Measurements from ENCODE around the gene GSX1.

GSX1 gene

DNA sequence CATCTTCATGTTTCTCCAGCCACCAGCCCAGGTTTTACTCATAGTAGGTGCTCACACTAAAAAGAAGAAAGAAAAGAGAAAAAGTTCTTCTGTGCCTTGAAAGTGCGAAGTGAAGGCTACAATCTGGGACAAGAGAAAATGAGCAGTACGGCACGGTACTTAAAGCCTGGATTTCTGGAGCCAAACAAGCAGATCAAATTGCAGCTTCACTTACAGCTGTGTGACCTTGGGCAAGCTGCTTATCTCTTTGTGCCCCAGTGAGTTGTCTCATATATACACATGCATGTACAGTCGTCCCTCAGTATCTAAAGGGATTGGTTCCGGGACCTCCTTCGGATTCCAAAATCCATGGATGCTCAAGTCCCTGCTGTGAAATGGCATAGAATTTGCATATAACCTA lies 41.8 kb downstream of the GSX1 start:
- no peak for DNase-seq

DNA sequence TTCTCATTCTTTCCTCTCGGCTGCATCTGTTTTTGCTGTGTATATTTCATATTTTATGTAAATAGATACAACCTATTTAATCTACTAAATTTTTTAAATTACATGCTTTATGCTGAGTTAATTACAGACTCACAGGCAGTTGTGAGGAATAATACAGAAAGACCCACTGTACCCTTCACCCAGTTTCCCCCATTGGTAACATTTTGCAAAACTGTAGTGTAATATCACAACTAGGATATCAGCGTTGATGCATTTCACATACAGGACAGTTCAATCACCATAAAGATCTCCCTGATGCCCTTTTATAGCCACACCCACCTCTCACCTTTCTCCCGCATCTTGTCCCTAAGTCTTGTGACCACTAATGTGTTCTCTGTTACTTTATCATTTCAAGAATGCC lies 43.5 kb downstream of the GSX1 start:
- DNase-seq, result no peak

DNA sequence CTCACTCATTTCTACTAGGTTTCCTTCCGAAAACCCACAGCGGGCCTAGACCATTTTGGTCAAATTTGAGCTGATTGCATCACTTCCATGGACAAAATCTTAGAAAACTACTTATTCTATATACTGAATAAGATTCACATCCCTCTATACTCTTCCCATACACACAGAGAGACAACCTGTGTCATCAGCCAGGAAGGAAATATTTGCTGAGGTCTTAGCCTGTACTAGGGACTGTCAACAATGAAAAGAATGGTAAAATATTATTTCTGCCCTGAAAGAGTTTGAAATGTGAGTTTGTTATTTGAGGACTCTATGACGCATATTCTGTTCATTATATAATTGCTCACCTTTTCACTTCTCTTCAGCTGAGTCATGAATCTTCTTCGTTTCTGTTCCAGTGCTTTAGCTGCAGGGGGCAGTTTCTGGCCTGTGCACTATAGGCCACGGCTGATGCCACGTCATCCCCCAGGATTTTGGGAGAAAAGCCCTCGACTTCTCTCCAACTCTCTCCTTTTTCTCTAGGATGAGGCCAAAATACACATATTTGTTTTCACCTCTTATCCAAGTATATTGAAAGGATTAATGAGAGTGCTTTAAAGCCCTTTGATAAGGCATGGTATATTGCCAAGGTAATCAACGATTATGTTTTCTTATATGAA lies 47.7 kb downstream of the GSX1 start:
- no peak for DNase-seq

DNA sequence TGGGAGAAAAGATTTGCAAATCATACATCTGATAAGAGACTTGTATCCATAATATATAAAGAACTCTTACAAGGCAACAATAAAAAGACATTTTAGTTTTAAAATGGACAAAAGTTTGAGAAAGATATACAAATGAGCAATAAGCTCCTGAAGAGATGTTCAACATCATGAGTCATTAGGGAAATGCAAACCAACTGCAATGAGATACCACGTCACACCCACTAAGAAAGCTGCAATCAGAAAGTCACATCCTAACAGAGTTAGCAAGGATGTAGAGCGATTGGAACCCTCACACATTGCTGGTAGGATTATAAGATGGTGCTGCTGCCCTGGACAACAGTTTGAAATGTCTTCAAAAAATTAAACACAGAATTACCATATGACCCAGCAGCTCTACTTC lies 50.3 kb downstream of the GSX1 start:
- no peak for DNase-seq
